Skeletal muscle tissue (tissue), 4 donors: ENCODE results near the gene IL17RE. TPM values are rescaled to one million over a fixed set of nuclear protein-coding genes. Genes with fewer than 3 reads are reported as not detected.

Experiments
- H3K27ac ChIP-seq: one replicate; pipeline ENCODE4 v1.7.0; 2013; ENCODE audit warnings: mild to moderate bottlenecking, low read depth, low read length, inconsistent platforms
- H3K27me3 ChIP-seq, 3 donors: one replicate each; pipeline ENCODE4 v1.7.0; 2013; ENCODE audit warnings: low read length in 3 of 3; ENCODE audit not compliant: control insufficient read depth in 3 of 3, insufficient read depth in 3 of 3
- H3K36me3 ChIP-seq, 3 donors: one replicate each; pipeline ENCODE4 v1.7.0; 2013; ENCODE audit warnings: low read length in 3 of 3; ENCODE audit not compliant: control insufficient read depth in 3 of 3, insufficient read depth in 3 of 3
- H3K4me1 ChIP-seq, 3 donors: one replicate each; pipeline ENCODE4 v1.7.0; 2013; ENCODE audit warnings: low read length in 3 of 3, mild to moderate bottlenecking in 3 of 3; ENCODE audit not compliant: control insufficient read depth in 3 of 3, insufficient read depth in 3 of 3
- H3K4me3 ChIP-seq, 3 donors: one replicate each; pipeline ENCODE4 v1.7.0; 2013; ENCODE audit warnings: low read length in 3 of 3
- H3K9ac ChIP-seq, 3 donors: one replicate each; pipeline ENCODE4 v1.7.0; 2013; ENCODE audit warnings: low read length in 3 of 3, mild to moderate bottlenecking in 3 of 3, moderate library complexity in 2 of 3, low read depth in 1 of 3
- H3K9me3 ChIP-seq, 3 donors: one replicate each; pipeline ENCODE4 v1.7.0; 2013; ENCODE audit warnings: low read length in 3 of 3; ENCODE audit not compliant: control insufficient read depth in 3 of 3
- total RNA-seq: library from RNA; depleted of rRNA; stranded (reverse); fragments of >200 nt; gene quantifications from one replicate; pipeline ENCODE4 v1.2.3, GENCODE V29; 2014
- donor health status: Osteomylitis.

Gene IL17RE
- total RNA-seq, 1 donor from 2014 or later = not detected

- Histone ChIP-seq H3K36me3 (peaks cover under 1 to 2% (median 1%) of the 10 kb centered on the region in 3 donors), H3K9ac (peak overlapping the region; percentile 62 to 87 (median 63)), H3K27ac (peak overlapping the region; percentile 57), H3K4me1 (peaks cover 32 to 36% (median 33%) of the 10 kb centered on the region in 3 donors), H3K4me3 (peak overlapping the region; percentile 51 to 77 (median 67)), H3K27me3 (no peaks in the 10 kb centered on the region), H3K9me3 (no peaks in the 10 kb centered on the region)
Observed at GRCh38 chr3:9914559-9915253, 12.1 kb downstream of the IL17RE start.

DNA sequence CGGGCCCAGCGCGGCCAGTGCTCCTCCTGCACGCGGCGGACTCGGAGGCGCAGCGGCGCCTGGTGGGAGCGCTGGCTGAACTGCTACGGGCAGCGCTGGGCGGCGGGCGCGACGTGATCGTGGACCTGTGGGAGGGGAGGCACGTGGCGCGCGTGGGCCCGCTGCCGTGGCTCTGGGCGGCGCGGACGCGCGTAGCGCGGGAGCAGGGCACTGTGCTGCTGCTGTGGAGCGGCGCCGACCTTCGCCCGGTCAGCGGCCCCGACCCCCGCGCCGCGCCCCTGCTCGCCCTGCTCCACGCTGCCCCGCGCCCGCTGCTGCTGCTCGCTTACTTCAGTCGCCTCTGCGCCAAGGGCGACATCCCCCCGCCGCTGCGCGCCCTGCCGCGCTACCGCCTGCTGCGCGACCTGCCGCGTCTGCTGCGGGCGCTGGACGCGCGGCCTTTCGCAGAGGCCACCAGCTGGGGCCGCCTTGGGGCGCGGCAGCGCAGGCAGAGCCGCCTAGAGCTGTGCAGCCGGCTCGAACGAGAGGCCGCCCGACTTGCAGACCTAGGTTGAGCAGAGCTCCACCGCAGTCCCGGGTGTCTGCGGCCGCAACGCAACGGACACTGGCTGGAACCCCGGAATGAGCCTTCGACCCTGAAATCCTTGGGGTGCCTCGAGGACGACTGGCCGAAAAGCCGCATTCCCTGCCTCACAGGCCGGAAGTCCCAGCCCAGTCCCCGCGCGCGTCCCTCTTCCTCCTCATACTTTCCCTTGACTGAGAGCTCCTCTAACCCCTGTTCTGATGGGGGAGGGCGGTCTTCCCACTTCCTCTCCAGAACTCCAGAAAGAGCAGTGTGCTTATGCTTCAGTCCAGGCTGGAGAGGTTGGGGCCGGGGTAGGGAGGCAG lies 12.8 kb downstream of the IL17RE start:
- Histone ChIP-seq H3K4me3 (peak overlapping the region; percentile 67 to 77 (median 75)), H3K36me3 (peaks cover 4 to 5% (median 4%) of the 10 kb centered on the region in 3 donors), H3K27ac (peak overlapping the region; percentile 57), H3K27me3 (no peaks in the 10 kb centered on the region), H3K9me3 (no peaks in the 10 kb centered on the region), H3K9ac (peak overlapping the region; percentile 62 to 87 (median 84)), H3K4me1 (peaks cover 32 to 36% (median 33%) of the 10 kb centered on the region in 3 donors)

GRCh38 chr3:9916346-9916733 lies 13.7 kb downstream of the IL17RE start:
- peak overlapping the region; percentile 86 to 88 (median 86) for H3K9ac ChIP-seq
- peak overlapping the region; percentile 70 for H3K27ac ChIP-seq
- H3K4me1 ChIP-seq = peaks cover 32 to 36% (median 33%) of the 10 kb centered on the region in 3 donors
- peaks cover 4 to 5% (median 4%) of the 10 kb centered on the region in 3 donors for H3K36me3 ChIP-seq
- H3K27me3 ChIP-seq = no peaks in the 10 kb centered on the region
- H3K4me3 ChIP-seq = peak overlapping the region; percentile 67 to 82 (median 79)
- H3K9me3 ChIP-seq = no peaks in the 10 kb centered on the region

- Histone ChIP-seq H3K27me3 (no peaks in the 10 kb centered on the region), H3K4me3 (peak within 1 kb of the TSS; percentile 67 to 82 (median 79)), H3K9me3 (no peaks in the 10 kb centered on the region), H3K9ac (peak within 1 kb of the TSS; percentile 86 to 88 (median 87)), H3K27ac (peak within 1 kb of the TSS; percentile 70), H3K36me3 (peaks cover 4 to 5% (median 4%) of the 10 kb centered on the region in 3 donors), H3K4me1 (peaks cover 32 to 36% (median 33%) of the 10 kb centered on the region in 3 donors)
Observed at GRCh38 chr3:9916734-9917680, 14.4 kb downstream of the IL17RE start, which contains the start of gene IL17RC. Gene IL17RC (plus strand): TSS chr3:9917098. CDS start chr3:9917316, 218 bp downstream.

GRCh38 chr3:9917820-9918219 lies 15.2 kb downstream of the IL17RE start:
- peaks cover 4 to 6% (median 5%) of the 10 kb centered on the region in 3 donors for H3K36me3 ChIP-seq
- peak overlapping the region; percentile 70 for H3K27ac ChIP-seq
- no peaks in the 10 kb centered on the region for H3K9me3 ChIP-seq
- peak overlapping the region; percentile 81 to 88 (median 86) for H3K9ac ChIP-seq
- H3K27me3 ChIP-seq = no peaks in the 10 kb centered on the region
- peak overlapping the region; percentile 67 to 82 (median 79) for H3K4me3 ChIP-seq
- H3K4me1 ChIP-seq = peaks cover 32 to 36% (median 33%) of the 10 kb centered on the region in 3 donors

GRCh38 chr3:9918261-9919038 lies 15.8 kb downstream of the IL17RE start:
- Histone ChIP-seq H3K9ac (peak overlapping the region in 2 of 3 donors; percentile 81 to 86), H3K27ac (peak overlapping the region; percentile 70), H3K4me1 (peaks cover 32 to 36% (median 33%) of the 10 kb centered on the region in 3 donors), H3K27me3 (no peaks in the 10 kb centered on the region), H3K9me3 (no peaks in the 10 kb centered on the region), H3K36me3 (peaks cover 4 to 7% (median 6%) of the 10 kb centered on the region in 3 donors), H3K4me3 (no peak overlapping the region)

DNA sequence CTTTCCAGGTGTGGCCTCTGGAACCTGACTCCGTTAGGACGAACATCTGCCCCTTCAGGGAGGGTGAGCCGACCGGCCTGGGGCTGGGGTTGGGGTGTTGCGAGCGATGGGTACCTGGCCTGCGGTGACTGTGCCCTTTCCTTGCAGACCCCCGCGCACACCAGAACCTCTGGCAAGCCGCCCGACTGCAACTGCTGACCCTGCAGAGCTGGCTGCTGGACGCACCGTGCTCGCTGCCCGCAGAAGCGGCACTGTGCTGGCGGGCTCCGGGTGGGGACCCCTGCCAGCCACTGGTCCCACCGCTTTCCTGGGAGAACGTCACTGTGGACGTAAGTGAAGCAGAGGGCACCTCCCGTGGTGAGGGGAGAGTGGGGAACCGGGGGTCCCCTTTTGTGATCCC lies 25.5 kb downstream of the IL17RE start:
- Histone ChIP-seq H3K4me1 (peaks cover 0 to 7% (median 4%) of the 10 kb centered on the region in 3 donors), H3K27ac (no peak overlapping the region), H3K9ac (no peak overlapping the region), H3K27me3 (no peaks in the 10 kb centered on the region), H3K36me3 (peaks cover 15 to 40% (median 24%) of the 10 kb centered on the region in 3 donors), H3K9me3 (no peaks in the 10 kb centered on the region), H3K4me3 (no peak overlapping the region)

DNA sequence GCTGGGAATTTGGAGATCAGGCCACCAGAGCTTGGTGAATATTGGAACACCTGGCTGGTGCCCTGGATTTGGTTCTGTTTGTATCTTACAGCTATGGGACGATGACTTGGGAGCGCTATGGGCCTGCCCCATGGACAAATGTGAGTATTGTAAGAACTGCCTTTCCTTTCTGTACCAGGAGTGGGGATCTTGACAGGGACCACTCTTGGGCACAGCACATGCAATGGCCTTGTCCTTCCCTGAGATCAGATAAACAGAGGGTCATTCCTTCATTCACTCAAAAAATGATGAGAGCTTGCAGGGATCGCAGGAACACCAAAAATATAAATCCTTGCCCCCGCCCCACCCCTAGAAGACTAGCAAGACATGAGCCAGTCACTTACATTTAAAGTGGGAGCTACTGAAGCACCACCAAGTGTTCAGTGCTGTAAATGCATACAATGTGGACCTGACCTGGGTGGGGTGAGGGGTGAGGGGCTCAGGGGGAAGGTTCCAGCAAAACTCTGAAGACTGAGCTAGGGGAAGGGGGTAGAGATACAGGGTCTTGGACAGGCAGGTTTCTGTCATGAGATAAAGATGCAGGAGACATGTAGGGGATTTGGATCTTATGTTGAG lies 28.3 kb downstream of the IL17RE start:
- no peak overlapping the region for H3K9ac ChIP-seq
- H3K36me3 ChIP-seq = peaks cover 9 to 29% (median 10%) of the 10 kb centered on the region in 3 donors

More for the DNA sequence above, 28.3 kb downstream of the IL17RE start:
- H3K9me3 ChIP-seq = no peaks in the 10 kb centered on the region
- no peak overlapping the region for H3K4me3 ChIP-seq
- no peak overlapping the region for H3K27ac ChIP-seq
- no peaks in the 10 kb centered on the region for H3K27me3 ChIP-seq
- H3K4me1 ChIP-seq = peaks cover 18 to 25% (median 24%) of the 10 kb centered on the region in 3 donors
